ENCODE results near the gene KLC4.
A peak's percentile ranks its signal among the peaks of the same experiment; 100 is the strongest.

The KLC4 gene

DNA sequence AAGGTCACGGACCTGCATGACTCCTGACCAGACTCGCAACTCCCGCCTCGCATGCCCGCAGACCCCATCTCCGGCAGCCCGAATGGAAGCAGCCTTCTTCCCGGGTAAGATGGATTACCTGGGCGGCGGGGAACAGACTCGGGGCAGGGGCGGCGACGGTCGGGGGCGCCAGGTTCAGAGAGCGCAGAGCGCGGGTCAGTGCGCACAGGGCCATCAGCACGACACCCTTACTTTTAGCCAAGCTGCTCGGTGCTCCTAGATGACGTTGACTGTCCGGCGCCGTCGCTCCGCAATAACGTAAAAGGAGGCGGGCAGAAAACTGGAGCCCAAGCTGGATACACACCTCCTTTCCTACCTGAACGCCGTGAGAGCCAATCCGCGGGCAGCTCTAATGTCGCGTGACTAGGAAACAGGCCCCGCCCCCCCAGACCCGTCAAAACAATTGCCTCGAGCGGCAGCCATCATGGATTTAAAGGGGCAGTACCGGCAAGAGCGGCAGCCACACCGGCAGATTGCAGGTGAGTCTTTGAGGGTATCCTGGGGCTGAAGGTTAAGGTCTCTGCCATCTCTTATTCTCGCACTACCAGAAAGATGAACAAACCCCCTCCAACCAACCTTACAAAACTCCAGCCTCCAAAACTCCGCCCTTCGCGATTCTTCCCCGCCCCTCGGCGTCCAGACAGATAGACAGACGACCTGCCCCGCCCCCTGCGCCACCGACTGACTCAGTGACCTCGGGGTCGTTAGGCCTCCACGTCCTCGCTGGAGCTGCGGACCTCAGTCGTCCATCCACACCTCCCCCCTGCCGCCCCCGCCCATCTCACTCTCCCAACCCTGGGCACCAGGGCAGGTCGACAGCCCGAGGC, at the start of gene KLC4, which contains the start of gene MRPL2:
Gene KLC4 (plus strand): TSS at position 464 of the 866 bp plus-strand sequence. CDS start 1,705 bp downstream, outside the sequence.
Gene MRPL2 (minus strand): TSS at position 267 of the 866 bp plus-strand sequence. CDS start 53 bp downstream, at position 214.
- peak; percentile 95 to 96 for DNase-seq (ENCODE audit: low read depth in 2 of 2)

DNA sequence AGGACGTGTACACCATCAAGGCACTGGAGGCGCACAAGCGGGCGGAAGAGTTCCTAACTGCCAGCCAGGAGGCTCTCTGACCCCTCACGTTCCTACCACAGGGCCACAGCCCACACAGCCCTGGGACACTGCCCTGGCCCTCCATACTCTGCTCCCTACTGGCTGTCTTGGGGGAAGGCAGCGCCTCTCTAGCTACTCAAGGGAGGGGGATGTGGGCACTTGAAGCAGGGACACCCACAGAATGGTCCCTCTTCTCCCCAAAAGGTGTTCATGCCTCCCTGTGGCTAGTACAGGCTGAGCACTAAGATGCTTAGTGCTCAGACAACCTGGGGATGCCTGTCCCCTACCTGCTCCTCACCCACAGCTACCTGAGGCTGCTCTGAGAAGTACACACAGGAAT, 48.2 kb upstream of the KLC4 start:
- DNase-seq (ENCODE audit: low read depth in 2 of 2): no peak

- DNase-seq (ENCODE audit: low read depth in 2 of 2): no peak
These were observed 47.1 kb upstream of the KLC4 start for GRCh38 chr6:43012364-43012763.

- DNase-seq (ENCODE audit: low read depth in 2 of 2): no peak
These were observed 46.2 kb upstream of the KLC4 start for GRCh38 chr6:43013097-43013842.

- peak; percentile 97 to 98 for DNase-seq (ENCODE audit: low read depth in 2 of 2)
These were observed 45.5 kb upstream of the KLC4 start, which contains the start of the genes KLHDC3 and MEA1 for GRCh38 chr6:43013843-43014433. Gene KLHDC3 (plus strand): TSS chr6:43014249. CDS start chr6:43017193, 2,944 bp downstream. Gene MEA1 (minus strand): TSS chr6:43013946. CDS start chr6:43013813, 133 bp downstream.

- DNase-seq (ENCODE audit: low read depth in 2 of 2): no peak
These were observed 45.0 kb upstream of the KLC4 start for GRCh38 chr6:43014434-43014909.

DNA sequence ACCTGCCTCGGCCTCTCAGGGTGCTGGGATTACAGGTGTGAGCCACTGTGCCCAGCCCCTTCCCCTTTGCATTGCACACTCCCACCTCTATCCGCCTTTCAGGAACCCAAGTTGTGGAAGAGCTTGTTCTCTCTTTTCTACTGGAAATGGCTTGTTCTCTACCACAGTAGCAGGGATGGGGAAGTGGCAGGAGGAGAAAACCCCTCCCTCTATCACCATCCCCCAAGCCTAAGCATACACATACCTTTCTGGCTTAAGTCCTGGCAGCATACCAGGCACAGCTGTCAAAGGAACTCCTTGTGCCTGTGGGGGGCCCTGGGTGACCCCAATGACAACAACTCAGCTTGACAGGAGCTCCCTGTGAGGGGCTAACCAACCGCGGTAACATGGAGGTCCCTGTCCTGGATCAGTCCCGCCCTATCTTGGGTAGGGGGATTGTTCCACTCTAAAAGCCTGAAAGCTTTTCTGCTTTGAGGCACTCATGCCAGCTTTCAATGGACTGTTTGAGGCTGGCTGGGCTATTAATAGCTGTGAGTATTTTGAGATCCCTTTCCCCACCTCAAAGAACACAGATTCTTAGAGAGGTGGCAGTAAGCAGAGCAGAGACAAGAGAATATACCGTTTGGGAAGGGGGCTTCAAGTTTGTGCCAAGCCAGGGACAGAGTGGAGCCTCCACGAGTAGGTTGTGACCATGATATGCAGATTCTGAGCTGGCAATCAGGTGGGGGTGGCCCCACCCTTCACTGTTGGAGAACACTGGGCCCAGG, 43.1 kb upstream of the KLC4 start:
- DNase-seq (ENCODE audit: low read depth in 2 of 2): no peak

- no peak for DNase-seq (ENCODE audit: low read depth in 2 of 2)
These were observed 42.5 kb upstream of the KLC4 start for GRCh38 chr6:43016943-43017334.

DNA sequence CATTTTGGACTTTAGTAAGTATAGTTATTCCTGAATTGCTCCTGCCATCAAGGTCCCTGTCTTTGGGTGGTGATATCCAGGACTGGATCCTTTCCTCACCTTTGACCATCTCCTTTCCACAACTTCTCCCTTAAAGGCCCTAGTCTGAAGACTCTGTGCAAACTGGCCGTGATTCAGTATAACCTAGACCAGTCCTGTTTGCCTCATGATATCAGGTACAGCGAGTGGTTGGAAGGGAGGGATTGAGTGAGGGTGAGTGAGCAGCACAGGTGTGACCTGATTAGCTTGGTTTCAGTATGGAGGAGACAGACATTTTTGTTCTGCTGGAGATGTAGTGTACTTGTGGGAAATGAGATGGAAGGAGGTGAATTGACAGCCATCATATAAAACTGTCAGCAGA, 40.3 kb upstream of the KLC4 start:
- no peak for DNase-seq (ENCODE audit: low read depth in 2 of 2)

DNA sequence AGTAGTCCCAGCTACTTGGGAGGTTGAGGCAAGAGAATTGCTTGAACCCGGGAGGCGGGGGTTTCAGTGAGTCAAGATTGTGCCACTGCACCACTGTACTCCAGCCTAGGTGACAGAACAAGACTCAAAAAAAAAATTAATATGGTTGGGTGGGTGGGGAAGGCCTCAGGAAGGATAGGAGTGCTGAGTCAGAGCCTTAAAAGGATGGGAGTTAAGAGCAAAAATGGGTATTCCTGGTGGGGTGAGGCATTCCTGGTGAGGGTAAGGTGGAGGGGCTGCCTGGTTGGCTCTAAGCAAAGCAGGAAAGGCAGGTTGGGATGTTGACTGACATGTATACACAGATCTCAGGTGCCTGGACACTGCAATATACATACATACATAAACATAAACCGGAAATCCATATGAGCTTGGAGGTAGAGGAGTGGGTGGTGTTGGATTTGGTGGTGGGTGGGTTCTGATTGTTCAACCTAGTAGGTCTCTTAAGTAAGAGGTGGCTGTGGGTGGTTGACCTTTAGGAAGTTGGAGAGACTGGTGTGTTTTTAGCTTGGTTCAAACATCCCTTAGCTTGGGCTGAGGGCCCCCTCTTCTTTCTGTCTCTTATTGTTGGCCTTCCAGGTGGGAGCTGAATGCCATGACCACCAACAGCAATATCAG, 39.3 kb upstream of the KLC4 start:
- no peak for DNase-seq (ENCODE audit: low read depth in 2 of 2)

DNA sequence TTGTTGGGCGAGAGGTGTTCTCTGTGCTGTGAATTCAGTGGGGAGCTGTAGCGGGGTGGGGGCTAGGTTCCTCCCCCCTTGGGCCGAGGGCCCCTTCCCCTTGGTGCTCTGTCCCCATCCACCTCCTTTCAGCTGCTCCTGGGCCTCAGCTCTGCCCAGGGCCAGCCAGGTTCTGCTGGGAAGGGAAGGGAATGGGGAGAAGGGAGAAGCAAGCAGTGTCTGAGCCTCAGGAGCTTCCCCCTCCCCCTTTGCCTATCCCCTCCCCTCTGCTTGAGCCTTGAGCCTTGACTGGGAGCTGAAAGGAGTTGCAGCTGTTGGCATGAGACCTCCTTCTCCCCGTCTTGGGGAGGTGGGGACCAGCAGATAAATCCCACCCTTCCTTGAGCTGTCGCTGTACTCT, 38.6 kb upstream of the KLC4 start:
- DNase-seq (ENCODE audit: low read depth in 2 of 2): no peak

DNA sequence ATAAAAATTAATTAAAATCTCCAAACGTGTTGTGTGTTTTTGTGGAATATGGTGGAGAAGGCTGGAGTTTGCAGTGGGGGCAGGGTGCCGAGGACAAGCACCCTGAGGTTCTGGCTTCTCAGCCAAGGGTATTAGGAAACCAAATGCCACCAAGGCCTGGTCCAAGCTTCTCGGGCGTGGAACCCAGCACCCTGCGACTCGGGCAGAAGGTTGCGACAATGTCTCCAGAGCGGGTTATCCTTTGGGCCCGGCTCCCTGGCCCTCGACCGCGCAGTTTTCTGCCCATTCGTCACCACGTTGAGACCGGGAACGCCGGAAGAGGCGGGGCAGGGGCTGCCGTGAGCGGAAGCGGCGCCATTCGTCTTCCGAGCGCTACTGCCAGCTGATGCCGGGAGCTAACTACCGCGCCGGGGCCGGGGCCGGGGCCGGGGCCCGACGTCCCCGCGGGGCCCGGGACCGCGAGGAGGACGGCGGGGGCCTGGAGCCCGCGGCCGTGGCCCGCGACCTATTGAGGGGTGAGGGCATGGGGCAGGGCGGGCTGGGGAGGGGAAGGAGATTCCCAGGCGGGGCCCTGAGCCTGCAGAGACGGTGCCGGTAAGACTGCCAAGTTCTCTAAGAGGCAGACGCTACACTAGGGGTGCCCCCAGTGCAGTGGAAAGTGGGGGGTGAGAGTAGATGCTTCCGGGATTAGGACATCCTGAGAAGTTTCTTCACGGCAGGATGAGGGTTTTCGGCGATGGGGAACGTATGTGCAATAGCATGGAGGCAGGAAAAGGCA, 38.0 kb upstream of the KLC4 start, which contains the start of gene RRP36:
Gene RRP36 (plus strand): TSS at position 354 of the 778 bp plus-strand sequence. CDS start 32 bp downstream, at position 386.
- DNase-seq (ENCODE audit: low read depth in 2 of 2): peak; percentile 33 to 41

GRCh38 chr6:43024436-43024835, 35.0 kb upstream of the KLC4 start:
- no peak for DNase-seq (ENCODE audit: low read depth in 2 of 2)

DNA sequence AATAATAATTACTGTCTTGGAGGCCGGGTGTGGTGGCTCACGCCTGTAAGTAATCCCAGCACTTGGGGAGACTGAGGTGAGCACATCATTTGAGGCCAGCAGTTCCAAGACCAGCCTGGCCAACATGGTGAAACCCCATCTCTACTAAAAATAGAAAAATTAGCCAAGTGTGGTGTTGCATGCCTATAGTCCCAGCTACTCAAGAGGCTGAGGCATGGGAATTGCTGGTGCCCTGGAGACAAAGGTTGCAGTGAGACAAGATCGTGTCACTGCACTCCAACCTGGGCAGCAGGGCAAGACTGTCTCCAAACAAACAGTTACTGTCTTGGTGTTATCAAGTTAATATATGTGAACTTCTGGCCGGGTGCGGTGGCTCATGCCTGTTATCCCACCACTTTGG, 33.1 kb upstream of the KLC4 start:
- no peak for DNase-seq (ENCODE audit: low read depth in 2 of 2)

DNA sequence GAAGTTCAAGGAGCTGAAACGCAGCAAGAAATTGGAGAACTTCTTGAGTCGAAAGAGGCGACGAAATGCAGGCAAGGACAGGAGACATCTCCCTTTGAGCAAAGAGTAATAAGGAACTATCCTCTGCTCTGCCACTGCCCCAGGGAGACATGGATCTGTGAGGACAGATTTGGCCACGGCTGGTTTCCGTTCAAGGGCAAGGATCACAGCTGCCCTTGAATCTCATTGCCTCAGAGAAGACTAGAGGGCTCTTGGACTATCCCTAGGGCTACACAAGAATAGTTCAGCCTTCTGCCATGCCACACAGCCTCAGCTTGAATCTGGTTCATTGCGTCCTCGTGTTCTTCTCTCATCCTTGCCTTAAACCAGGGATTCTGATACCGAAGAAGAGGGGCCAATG, 30.3 kb upstream of the KLC4 start:
- no peak for DNase-seq (ENCODE audit: low read depth in 2 of 2)

DNA sequence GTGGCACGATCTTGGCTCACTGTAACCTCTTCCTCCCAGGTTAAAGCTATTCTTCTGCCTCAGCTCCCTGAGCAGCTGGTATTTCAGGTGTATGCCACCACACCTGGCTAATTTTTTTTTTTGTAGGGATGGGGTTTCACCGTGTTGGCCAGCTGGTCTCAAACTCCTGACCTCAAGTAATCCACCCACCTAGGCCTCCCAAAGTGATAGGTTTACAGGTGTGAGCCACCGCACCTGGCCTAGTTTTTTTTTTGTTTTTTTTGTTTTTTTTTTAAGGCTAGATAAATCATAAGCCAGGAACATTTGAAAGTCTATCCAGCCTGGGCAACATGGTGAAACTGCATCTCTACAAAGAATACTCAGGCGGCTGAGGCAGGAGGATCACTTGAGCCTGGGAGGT, 27.1 kb upstream of the KLC4 start:
- no peak for DNase-seq (ENCODE audit: low read depth in 2 of 2)

- DNase-seq (ENCODE audit: low read depth in 2 of 2): no peak
These were observed 25.8 kb upstream of the KLC4 start for GRCh38 chr6:43033496-43034189.

- no peak for DNase-seq (ENCODE audit: low read depth in 2 of 2)
These were observed 25.3 kb upstream of the KLC4 start for GRCh38 chr6:43034190-43034525.

- DNase-seq (ENCODE audit: low read depth in 2 of 2): no peak
These were observed 23.8 kb upstream of the KLC4 start for GRCh38 chr6:43035495-43036194.

Measured in activated CD8-positive, alpha-beta memory T cell treated with anti-CD3 and anti-CD28 coated beads for 4 hours (primary cell).